ENCODE results near the gene PAOX. TPM values are rescaled to one million over a fixed set of nuclear protein-coding genes. Genes with fewer than 3 reads are reported as not detected.
"Not testable (repeated sequence)": the region's sequence is repeated elsewhere in the genome, so short reads cannot be mapped to it uniquely, and the experiment has no call there.

The PAOX gene
- total RNA-seq, 1 donor from 2014 or later: 16.9 TPM

DNA sequence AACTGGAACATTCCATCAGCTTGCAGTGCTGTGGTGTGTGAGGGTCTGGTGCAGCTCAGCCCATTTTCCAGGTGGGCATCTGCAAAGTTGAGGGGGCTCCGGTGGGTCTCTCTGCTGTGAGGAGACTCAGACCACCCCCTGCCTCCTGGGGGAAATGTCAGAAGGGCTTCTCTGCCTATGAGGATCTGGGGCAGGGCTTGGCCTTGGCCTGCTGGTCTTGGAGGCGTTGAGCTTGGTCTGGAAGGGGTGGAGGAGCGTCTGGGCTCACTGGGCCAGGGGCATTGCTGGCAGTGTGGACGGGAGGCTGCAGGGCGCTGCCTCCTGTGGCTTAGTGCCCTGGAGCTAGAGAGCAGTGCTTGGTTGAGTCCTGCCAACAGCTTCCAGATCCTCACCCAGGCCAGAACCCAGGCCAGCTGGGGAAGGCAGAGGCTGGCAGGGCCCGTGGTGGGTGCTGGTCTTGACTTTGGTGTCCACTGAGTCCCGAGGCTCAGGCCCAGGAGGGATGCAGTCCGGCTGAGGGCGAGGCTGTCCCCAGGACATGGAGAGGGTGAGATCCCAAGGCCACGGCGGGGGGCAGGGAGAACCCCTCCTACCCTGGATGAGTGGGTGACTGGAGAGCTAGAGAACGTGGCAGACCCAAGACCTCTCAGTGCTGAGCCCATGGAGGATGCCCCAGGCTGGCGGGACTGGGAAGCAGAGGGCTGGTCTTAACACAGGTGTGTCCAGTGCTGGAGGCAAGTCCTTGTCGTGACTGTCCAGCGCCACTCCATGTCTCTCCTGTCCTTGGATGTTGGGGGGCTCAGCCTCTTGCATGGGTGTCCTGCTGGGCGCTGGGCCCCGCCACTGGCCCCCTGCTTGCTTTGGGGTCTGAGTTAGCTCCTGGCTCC lies 42.5 kb downstream of the PAOX start:
- Histone ChIP-seq H3K27me3 (no peaks in the 10 kb centered on the region), H3K9me3 (no peaks in the 10 kb centered on the region), H3K36me3 (peaks cover 0 to 4% of the 10 kb centered on the region in 2 donors), H3K4me3 (no peak overlapping the region), H3K27ac (no peak overlapping the region), H3K4me1 (no peaks in the 10 kb centered on the region)
- no peak for DNase-seq (ENCODE audit: extremely low spot score in 2 of 2)
- intact Hi-C loops (cut with DNase I): no loop called here
- TF ChIP-seq POLR2AphosphoS5 (IDR thresholded peaks at IDR 0.05; ENCODE audit: insufficient read depth in 1 of 2, low read depth in 1 of 2) (no peak), POLR2A (IDR thresholded peaks at IDR 0.05) (no peak)
- TF ChIP-seq, protein P1, sequence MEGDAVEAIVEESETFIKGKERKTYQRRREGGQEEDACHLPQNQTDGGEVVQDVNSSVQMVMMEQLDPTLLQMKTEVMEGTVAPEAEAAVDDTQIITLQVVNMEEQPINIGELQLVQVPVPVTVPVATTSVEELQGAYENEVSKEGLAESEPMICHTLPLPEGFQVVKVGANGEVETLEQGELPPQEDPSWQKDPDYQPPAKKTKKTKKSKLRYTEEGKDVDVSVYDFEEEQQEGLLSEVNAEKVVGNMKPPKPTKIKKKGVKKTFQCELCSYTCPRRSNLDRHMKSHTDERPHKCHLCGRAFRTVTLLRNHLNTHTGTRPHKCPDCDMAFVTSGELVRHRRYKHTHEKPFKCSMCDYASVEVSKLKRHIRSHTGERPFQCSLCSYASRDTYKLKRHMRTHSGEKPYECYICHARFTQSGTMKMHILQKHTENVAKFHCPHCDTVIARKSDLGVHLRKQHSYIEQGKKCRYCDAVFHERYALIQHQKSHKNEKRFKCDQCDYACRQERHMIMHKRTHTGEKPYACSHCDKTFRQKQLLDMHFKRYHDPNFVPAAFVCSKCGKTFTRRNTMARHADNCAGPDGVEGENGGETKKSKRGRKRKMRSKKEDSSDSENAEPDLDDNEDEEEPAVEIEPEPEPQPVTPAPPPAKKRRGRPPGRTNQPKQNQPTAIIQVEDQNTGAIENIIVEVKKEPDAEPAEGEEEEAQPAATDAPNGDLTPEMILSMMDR (IDR thresholded peaks at IDR 0.05): no peak

DNA sequence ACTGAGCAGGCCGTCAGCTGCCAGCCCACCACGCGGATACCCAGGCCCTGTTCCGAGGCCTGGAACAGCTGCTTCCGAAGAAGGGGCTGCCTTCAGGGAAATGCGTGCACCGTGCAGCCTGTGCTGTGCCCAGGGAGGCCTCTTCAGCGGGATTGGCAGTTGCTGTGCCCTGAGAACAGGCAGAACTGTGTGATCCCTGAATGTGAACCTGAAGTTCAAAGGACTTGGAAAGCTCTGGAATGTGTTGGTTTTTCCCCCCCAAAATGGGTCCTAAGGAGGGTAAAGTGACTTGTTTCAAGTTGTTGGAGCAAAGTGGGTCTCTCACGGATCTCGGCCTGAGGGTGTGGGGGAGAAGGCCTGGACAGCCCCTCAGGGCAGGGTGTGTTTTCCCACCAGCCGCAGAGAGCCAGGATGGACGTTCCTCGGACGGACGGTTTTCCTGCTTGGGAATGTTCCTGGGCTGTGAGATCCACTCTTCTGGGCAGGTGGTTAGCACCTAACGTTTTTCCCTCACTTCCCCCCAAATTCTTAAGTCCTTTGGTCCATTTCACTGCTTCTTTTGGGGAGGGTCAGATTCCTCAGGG lies 43.3 kb downstream of the PAOX start:
- Histone ChIP-seq H3K27ac (no peak overlapping the region), H3K9me3 (no peaks in the 10 kb centered on the region), H3K36me3 (peaks cover 0 to 4% of the 10 kb centered on the region in 2 donors), H3K4me1 (no peaks in the 10 kb centered on the region), H3K4me3 (no peak overlapping the region), H3K27me3 (no peaks in the 10 kb centered on the region)
- TF ChIP-seq, protein P1 (IDR thresholded peaks at IDR 0.05): no peak
- no peak for TF ChIP-seq POLR2AphosphoS5 (IDR thresholded peaks at IDR 0.05; ENCODE audit: insufficient read depth in 1 of 2, low read depth in 1 of 2)
- TF ChIP-seq POLR2A (IDR thresholded peaks at IDR 0.05): no peak
- DNase-seq (ENCODE audit: extremely low spot score in 2 of 2): no peak
- intact Hi-C loops (cut with DNase I): no loop called here

DNA sequence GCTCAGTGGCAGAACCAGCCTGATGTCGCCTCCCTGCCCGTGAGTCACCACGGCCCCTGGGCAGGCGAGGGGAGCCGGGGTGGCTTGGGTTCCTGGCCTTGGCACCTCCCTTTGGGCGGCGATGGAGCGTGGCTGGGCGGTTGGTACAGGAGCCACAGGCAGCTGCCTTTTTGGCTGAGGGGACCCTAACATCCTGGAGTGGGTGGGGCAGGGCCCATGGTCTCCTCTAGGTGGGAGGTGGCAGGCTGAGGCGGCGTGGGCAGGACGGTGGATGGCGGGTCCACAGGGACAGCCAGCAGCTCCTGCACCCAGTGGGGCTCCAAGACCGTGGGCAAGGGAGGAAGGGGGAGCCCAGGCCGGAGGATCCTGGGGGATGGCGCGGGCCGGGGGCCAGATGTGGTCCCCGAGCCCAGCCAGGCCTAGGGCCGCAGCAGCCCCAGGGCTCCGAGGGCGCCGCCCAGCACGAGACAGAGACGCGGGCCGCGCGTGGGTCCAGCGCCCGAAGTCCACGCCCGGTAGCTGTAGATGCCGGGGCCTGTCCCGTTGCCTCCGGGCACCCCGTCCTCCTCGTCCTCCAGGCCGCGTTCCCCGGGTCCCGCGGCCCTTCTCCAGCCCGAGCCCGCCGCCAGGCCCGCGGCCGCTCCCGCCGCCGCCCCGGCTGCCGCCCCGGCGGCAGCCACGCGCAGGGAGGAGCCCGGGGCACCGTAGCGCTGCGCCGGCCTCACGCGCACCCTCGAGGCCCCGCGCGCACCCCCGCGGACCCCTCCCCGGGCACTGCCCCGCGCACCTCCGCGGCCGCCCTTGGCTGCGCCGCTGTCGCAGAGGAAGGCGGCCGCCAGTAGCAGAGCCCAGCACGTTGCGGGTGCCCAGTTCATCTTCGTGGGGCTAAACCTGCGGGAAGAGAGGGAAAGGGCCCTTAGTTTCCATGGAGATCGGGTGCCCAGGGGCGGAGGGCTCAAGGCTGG lies 44.0 kb downstream of the PAOX start:
- Histone ChIP-seq H3K27ac (no peak overlapping the region), H3K9me3 (no peaks in the 10 kb centered on the region), H3K4me3 (peak overlapping the region in 1 of 2 donors; percentile 19), H3K36me3 (peaks cover 0 to 4% of the 10 kb centered on the region in 2 donors), H3K27me3 (no peaks in the 10 kb centered on the region), H3K4me1 (no peaks in the 10 kb centered on the region)
- TF ChIP-seq POLR2A (IDR thresholded peaks at IDR 0.05): no peak
- no peak for TF ChIP-seq POLR2AphosphoS5 (IDR thresholded peaks at IDR 0.05; ENCODE audit: insufficient read depth in 1 of 2, low read depth in 1 of 2)
- TF ChIP-seq, protein P1 (IDR thresholded peaks at IDR 0.05): no peak
- intact Hi-C loops (cut with DNase I): no loop called here
- no peak for DNase-seq (ENCODE audit: extremely low spot score in 2 of 2)

DNA sequence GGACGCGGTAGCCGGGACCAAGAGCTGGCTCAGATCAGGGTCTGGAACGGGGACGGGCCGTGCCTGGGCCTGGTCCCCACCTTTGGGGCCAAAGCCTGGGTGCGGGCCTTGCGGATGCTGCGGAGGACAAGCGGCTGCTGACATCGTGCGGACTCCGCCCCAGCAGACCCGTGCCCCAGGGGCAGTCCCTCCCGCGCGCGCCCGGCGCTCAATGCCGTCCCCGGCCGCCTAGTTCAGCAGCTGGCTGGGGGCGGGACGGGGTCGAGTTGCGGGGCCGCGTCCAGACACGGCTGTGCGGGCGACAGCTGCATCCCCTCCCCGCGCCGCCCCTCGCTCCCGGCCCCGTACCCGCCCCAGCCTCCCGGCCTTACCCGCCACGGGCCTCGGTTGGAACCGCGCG lies 45.0 kb downstream of the PAOX start:
- H3K4me1 ChIP-seq; intact Hi-C loops (cut with DNase I); DNase-seq (ENCODE audit: extremely low spot score in 2 of 2); H3K27me3 ChIP-seq; H3K4me3 ChIP-seq; H3K27ac ChIP-seq; H3K9me3 ChIP-seq; H3K36me3 ChIP-seq: not testable (repeated sequence)

DNA sequence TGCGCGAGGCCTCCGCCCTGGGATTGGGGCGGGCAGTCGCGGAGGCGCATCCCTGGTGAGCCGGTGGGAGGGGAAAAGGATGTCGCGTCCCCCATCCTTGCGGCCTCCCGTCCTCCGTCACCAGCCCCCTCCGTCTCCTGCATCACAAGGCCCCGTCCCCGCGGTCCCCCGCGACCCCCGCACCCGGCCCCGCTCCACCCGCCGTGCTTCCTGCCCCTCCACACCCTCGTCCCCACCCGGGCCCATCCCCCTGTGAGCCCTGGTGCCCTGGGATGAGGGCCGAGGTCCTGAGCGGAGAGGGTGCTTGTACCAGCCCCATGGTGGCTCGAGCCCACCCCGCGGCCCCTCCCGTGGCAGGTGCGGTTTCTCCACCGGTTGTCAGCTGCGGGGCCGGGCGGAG lies 45.5 kb downstream of the PAOX start, which contains the start of gene SPRN:
SPRN (minus strand) TSS at position 25 of the 400 bp plus-strand sequence. CDS start 944 bp downstream, outside the sequence.
- H3K27me3 ChIP-seq; intact Hi-C loops (cut with DNase I); H3K9me3 ChIP-seq; H3K4me3 ChIP-seq; H3K27ac ChIP-seq; DNase-seq (ENCODE audit: extremely low spot score in 2 of 2); H3K4me1 ChIP-seq; H3K36me3 ChIP-seq: not testable (repeated sequence)

DNA sequence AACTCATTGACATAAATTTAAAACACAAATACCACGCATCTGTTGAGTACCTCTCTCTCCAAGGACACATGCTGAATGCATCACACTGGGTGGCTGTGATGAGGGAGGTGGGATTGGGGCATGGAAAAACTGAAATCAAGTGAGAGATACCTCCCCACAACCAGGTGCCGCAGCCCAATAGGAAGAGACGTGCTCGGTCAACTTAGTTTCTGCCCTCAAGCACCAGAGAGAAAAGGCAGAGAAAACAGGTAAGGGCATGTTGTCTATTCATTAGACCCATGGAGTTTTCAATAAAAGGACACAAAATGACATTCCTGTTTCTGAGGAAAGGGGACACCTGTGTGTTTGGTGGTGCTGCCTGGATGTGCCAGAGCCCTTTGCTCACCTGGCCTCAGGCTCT lies 50.5 kb downstream of the PAOX start:
- H3K27ac ChIP-seq; intact Hi-C loops (cut with DNase I); DNase-seq (ENCODE audit: extremely low spot score in 2 of 2); H3K9me3 ChIP-seq; H3K36me3 ChIP-seq; H3K4me1 ChIP-seq; H3K4me3 ChIP-seq; H3K27me3 ChIP-seq: not testable (repeated sequence)

DNA sequence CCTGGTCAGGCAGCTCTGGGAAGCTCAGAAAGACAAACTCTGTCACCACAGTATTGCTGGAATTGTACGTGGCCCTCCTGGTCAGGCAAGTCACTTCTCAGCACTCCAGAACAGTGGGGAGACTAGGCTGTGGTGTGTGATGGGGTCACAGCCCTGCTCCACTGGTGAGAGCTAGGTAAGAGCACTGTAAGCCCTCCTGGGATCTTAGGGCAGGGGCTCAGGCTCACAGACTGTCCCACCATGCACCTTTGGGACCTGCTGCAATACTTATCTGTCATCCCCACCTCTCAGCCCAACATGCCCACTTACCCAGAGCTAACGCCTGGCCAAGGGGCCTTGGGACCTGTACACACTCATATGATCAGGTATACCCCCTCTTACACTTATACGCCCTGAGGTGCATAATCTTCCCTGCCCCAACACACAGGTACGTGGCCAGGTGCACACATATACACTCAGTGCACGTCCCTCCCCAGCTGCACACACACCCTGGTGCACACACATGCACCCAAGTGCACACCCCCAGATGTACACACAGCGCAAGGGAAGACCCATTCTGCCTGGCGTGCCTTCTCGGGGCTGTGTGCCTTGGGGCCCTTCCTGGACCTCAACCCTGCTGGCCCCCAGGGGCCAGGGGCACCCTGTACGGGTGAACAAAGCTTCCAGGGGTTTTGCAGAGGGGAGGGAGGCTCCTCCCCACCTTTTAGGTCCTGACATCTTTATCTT lies 53.0 kb downstream of the PAOX start:
- H3K4me3 ChIP-seq; intact Hi-C loops (cut with DNase I); H3K27me3 ChIP-seq; H3K36me3 ChIP-seq; H3K9me3 ChIP-seq; H3K27ac ChIP-seq; H3K4me1 ChIP-seq; DNase-seq (ENCODE audit: extremely low spot score in 2 of 2): not testable (repeated sequence)

DNA sequence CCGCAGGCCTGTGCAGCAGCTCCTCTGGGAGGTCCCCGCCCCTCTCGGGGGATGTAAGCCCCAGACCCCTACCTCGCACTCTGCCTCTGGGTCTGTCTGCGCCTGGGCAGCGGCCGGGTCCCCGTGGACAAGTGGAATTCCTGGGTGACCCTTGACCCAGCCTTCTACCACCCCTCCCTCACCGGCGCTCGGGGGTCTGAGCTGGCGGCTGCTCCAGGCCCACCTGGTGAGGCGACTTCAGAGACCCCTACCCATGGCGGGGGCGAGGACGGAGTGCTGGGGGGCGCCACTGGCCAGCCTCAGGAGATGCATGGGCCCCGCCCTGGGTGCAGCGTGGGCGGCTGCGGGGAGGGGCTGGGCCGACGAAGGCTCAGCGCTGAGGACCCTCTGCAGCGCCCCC lies 53.7 kb downstream of the PAOX start:
- H3K27ac ChIP-seq; H3K4me3 ChIP-seq; H3K4me1 ChIP-seq; H3K36me3 ChIP-seq; intact Hi-C loops (cut with DNase I); H3K9me3 ChIP-seq; DNase-seq (ENCODE audit: extremely low spot score in 2 of 2); H3K27me3 ChIP-seq: not testable (repeated sequence)
